ENCODE data around the gene TMEM178B. TPM values are rescaled to one million over a fixed set of nuclear protein-coding genes. Genes with fewer than 3 reads are reported as not detected.
A peak's percentile ranks its signal among the peaks of the same experiment; 100 is the strongest.

Gene TMEM178B
- total and polyA plus RNA-seq, 3 experiments from 2014 or later: 0.02 to 1.1 (median 0.97) TPM

DNA sequence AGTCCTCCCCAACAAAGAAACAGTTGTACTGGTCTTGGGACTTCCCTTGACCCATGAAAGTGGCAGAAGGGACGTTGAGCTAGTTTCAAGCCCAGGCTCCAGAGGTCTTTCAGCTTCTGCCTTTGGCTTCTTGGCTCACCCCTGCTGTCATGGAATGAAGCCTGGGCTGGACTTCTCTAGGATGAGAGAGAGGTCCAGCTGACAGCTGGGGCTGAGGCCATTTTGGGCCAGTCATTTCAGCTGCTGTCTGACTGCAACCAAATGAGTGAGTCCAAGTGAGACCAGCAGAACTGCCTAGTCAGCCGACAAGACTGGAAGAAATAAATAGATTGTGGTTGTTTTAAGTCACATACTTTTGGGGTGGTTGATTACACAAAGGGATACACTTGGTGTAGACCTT, 76.6 kb downstream of the TMEM178B start:
- no peaks in the 10 kb centered on the region for H3K4me1 Mint-ChIP-seq
- POLR2A ChIA-PET: no interaction called here
- H3K9me3 Mint-ChIP-seq: no peaks in the 10 kb centered on the region
- H3K4me3 Mint-ChIP-seq: no peak overlapping the region
- Histone ChIP-seq H3K4me1 (ENCODE audit: insufficient read depth, low read length) (no peaks in the 10 kb centered on the region), H3K27ac (ENCODE audit: low read depth, low read length) (no peak overlapping the region), H3K9me3 (ENCODE audit: low read length) (no peaks in the 10 kb centered on the region), H3K4me3 (ENCODE audit: low read length) (no peak overlapping the region), H3K27me3 (ENCODE audit: insufficient read depth, low read length, poor library complexity, severe bottlenecking) (no peaks in the 10 kb centered on the region), H3K36me3 (ENCODE audit: insufficient read depth, low read length) (no peaks in the 10 kb centered on the region)
- CTCF ChIA-PET: no interaction called here
- DNase-seq: no peak
- H3K27ac Mint-ChIP-seq: no peak overlapping the region
- H3K27me3 Mint-ChIP-seq: no peaks in the 10 kb centered on the region
- H3K36me3 Mint-ChIP-seq: no peaks in the 10 kb centered on the region

- no peak for DNase-seq
- ChIA-PET POLR2A (no interaction called here), CTCF (no interaction called here)
- H3K36me3 ChIP-seq (ENCODE audit: insufficient read depth, low read length): no peaks in the 10 kb centered on the region
- Mint-ChIP-seq H3K9me3 (no peaks in the 10 kb centered on the region), H3K4me1 (no peaks in the 10 kb centered on the region), H3K27ac (no peak overlapping the region), H3K36me3 (no peaks in the 10 kb centered on the region), H3K4me3 (no peak overlapping the region), H3K27me3 (no peaks in the 10 kb centered on the region)
- no peak overlapping the region for H3K4me3 ChIP-seq (ENCODE audit: low read length)
- H3K27me3 ChIP-seq (ENCODE audit: insufficient read depth, low read length, poor library complexity, severe bottlenecking): no peaks in the 10 kb centered on the region
- H3K27ac ChIP-seq (ENCODE audit: low read depth, low read length): no peak overlapping the region
- H3K9me3 ChIP-seq (ENCODE audit: low read length): no peaks in the 10 kb centered on the region
- no peaks in the 10 kb centered on the region for H3K4me1 ChIP-seq (ENCODE audit: insufficient read depth, low read length)
Measured at GRCh38 chr7:141151746-141152145, 77.9 kb downstream of the TMEM178B start.

- Mint-ChIP-seq H3K27me3 (peaks cover 0 to 7% of the 10 kb centered on the region in 2 donors), H3K27ac (no peak overlapping the region), H3K4me3 (no peak overlapping the region), H3K4me1 (no peaks in the 10 kb centered on the region), H3K9me3 (no peaks in the 10 kb centered on the region), H3K36me3 (no peaks in the 10 kb centered on the region)
- Histone ChIP-seq H3K4me3 (ENCODE audit: low read length) (no peak overlapping the region), H3K27me3 (ENCODE audit: insufficient read depth, low read length, poor library complexity, severe bottlenecking) (no peaks in the 10 kb centered on the region), H3K9me3 (ENCODE audit: low read length) (no peaks in the 10 kb centered on the region), H3K4me1 (ENCODE audit: insufficient read depth, low read length) (no peaks in the 10 kb centered on the region), H3K27ac (ENCODE audit: low read depth, low read length) (no peak overlapping the region), H3K36me3 (ENCODE audit: insufficient read depth, low read length) (no peaks in the 10 kb centered on the region)
- CTCF ChIA-PET: no interaction called here
- DNase-seq: no peak
- POLR2A ChIA-PET: no interaction called here
Measured at GRCh38 chr7:141153231-141153630, 79.4 kb downstream of the TMEM178B start.

DNA sequence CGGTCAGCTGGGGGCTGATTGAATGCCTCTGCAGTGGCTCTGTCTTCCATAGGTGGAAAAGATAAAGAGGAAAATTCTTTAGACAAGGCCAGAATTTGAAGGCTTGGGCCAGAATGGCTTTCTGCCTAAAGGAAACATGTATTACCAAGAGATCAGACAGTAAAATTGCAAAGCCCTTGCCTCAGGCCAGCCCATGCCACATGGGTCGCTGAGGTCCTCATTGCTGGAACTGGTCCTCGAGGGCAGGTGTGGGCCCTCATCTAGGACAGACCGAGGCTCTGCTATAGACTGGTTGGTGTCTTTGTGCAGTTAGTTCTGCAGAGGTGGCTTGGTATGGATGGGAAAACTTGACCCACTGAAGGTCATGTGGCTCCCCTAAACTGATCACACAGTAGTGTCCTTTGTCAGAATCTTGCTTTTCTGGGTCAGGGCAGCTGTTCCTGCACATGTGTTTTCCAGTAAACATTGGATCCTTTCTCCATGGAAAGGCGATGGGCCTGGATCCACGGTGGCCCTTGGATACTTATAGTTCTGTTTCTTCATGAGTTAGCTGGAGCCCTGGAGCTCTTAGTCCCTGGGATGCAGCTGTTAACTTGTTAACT, 80.4 kb downstream of the TMEM178B start:
- Mint-ChIP-seq H3K27ac (no peak overlapping the region), H3K4me1 (no peaks in the 10 kb centered on the region), H3K4me3 (no peak overlapping the region), H3K9me3 (no peaks in the 10 kb centered on the region), H3K36me3 (no peaks in the 10 kb centered on the region), H3K27me3 (peaks cover 0 to 7% of the 10 kb centered on the region in 2 donors)
- POLR2A ChIA-PET: no interaction called here
- DNase-seq: no peak
- Histone ChIP-seq H3K4me3 (ENCODE audit: low read length) (no peak overlapping the region), H3K27ac (ENCODE audit: low read depth, low read length) (no peak overlapping the region), H3K27me3 (ENCODE audit: insufficient read depth, low read length, poor library complexity, severe bottlenecking) (no peaks in the 10 kb centered on the region), H3K4me1 (ENCODE audit: insufficient read depth, low read length) (no peaks in the 10 kb centered on the region), H3K9me3 (ENCODE audit: low read length) (no peaks in the 10 kb centered on the region), H3K36me3 (ENCODE audit: insufficient read depth, low read length) (no peaks in the 10 kb centered on the region)
- CTCF ChIA-PET: interaction anchor here (0.6 to 1.1 kb wide), 2 partner anchors 9 to 28 kb away, joined by 3 read pairs; no protein-coding TSS in a partner anchor

- no peak overlapping the region for H3K4me3 ChIP-seq (ENCODE audit: low read length)
- no peaks in the 10 kb centered on the region for H3K4me1 ChIP-seq (ENCODE audit: insufficient read depth, low read length)
- Mint-ChIP-seq H3K4me1 (no peaks in the 10 kb centered on the region), H3K27ac (no peak overlapping the region), H3K27me3 (peaks cover 7 to 10% of the 10 kb centered on the region in 2 donors), H3K9me3 (no peaks in the 10 kb centered on the region), H3K4me3 (no peak overlapping the region), H3K36me3 (no peaks in the 10 kb centered on the region)
- no peaks in the 10 kb centered on the region for H3K36me3 ChIP-seq (ENCODE audit: insufficient read depth, low read length)
- ChIA-PET POLR2A (no interaction called here), CTCF (no interaction called here)
- no peak overlapping the region for H3K27ac ChIP-seq (ENCODE audit: low read depth, low read length)
- H3K9me3 ChIP-seq (ENCODE audit: low read length): no peaks in the 10 kb centered on the region
- no peaks in the 10 kb centered on the region for H3K27me3 ChIP-seq (ENCODE audit: insufficient read depth, low read length, poor library complexity, severe bottlenecking)
- DNase-seq: no peak
Measured at GRCh38 chr7:141156407-141156806, 82.5 kb downstream of the TMEM178B start.

DNA sequence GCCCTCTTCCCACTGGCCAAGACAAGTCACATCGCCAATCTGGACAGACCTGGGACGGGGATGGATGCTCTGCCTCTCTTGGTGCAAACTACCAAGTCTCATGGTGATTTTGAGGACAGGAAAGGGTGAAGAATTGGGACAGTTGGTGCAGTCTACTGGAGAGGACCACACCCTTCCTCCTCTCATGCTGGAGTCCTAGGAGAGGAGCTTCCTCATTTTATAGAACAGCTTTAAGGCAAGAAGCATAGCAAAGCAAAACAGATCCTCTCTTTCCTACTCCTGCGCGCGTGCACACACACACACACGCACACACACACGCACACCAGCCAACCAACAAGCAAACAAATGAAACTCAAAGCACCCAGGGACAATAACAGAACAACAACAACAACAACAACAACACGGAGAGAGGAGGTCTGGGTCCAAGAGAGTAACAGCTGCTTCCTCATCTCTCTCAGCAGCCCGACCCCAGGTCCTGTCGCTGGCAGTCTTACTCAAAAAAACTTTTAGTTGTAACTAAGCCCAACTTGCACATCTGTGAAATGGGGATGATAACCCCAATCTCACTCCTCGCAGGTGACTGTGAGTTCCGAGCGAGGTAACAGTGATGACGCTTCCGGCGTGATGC, 83.4 kb downstream of the TMEM178B start:
- peaks cover 7 to 16% of the 10 kb centered on the region in 2 donors for H3K27me3 Mint-ChIP-seq
- H3K4me1 ChIP-seq (ENCODE audit: insufficient read depth, low read length): no peaks in the 10 kb centered on the region
- H3K27me3 ChIP-seq (ENCODE audit: insufficient read depth, low read length, poor library complexity, severe bottlenecking): no peaks in the 10 kb centered on the region
- ChIA-PET POLR2A (no interaction called here), CTCF (no interaction called here)
- H3K4me1 Mint-ChIP-seq: no peaks in the 10 kb centered on the region
- no peaks in the 10 kb centered on the region for H3K9me3 Mint-ChIP-seq
- H3K27ac ChIP-seq (ENCODE audit: low read depth, low read length): no peak overlapping the region
- H3K36me3 ChIP-seq (ENCODE audit: insufficient read depth, low read length): no peaks in the 10 kb centered on the region
- no peaks in the 10 kb centered on the region for H3K9me3 ChIP-seq (ENCODE audit: low read length)
- no peak for DNase-seq
- no peak overlapping the region for H3K4me3 Mint-ChIP-seq
- H3K27ac Mint-ChIP-seq: no peak overlapping the region
- H3K36me3 Mint-ChIP-seq: no peaks in the 10 kb centered on the region
- no peak overlapping the region for H3K4me3 ChIP-seq (ENCODE audit: low read length)

GRCh38 chr7:141158561-141158960, 84.7 kb downstream of the TMEM178B start:
- no peak overlapping the region for H3K27ac Mint-ChIP-seq
- H3K4me1 Mint-ChIP-seq: no peaks in the 10 kb centered on the region
- peaks cover 7 to 18% of the 10 kb centered on the region in 2 donors for H3K27me3 Mint-ChIP-seq
- no peaks in the 10 kb centered on the region for H3K36me3 Mint-ChIP-seq
- ChIA-PET CTCF (no interaction called here), POLR2A (no interaction called here)
- no peak overlapping the region for H3K27ac ChIP-seq (ENCODE audit: low read depth, low read length)
- no peak for DNase-seq
- no peak overlapping the region for H3K4me3 Mint-ChIP-seq
- H3K4me1 ChIP-seq (ENCODE audit: insufficient read depth, low read length): no peaks in the 10 kb centered on the region
- H3K27me3 ChIP-seq (ENCODE audit: insufficient read depth, low read length, poor library complexity, severe bottlenecking): no peaks in the 10 kb centered on the region
- no peaks in the 10 kb centered on the region for H3K9me3 ChIP-seq (ENCODE audit: low read length)
- H3K9me3 Mint-ChIP-seq: peaks cover 0 to 2% (median 0%) of the 10 kb centered on the region in 5 donors
- H3K36me3 ChIP-seq (ENCODE audit: insufficient read depth, low read length): no peaks in the 10 kb centered on the region
- no peak overlapping the region for H3K4me3 ChIP-seq (ENCODE audit: low read length)

GRCh38 chr7:141160246-141160860, 86.5 kb downstream of the TMEM178B start:
- Mint-ChIP-seq H3K4me3 (no peak overlapping the region), H3K36me3 (no peaks in the 10 kb centered on the region), H3K4me1 (no peaks in the 10 kb centered on the region), H3K27me3 (peaks cover 7 to 21% of the 10 kb centered on the region in 2 donors), H3K9me3 (peaks cover 0 to 2% (median 0%) of the 10 kb centered on the region in 5 donors), H3K27ac (peak overlapping the region in 1 of 8 donors; percentile 31)
- ChIA-PET POLR2A (no interaction called here), CTCF (no interaction called here)
- no peak overlapping the region for H3K4me3 ChIP-seq (ENCODE audit: low read length)
- no peak for DNase-seq
- H3K9me3 ChIP-seq (ENCODE audit: low read length): no peaks in the 10 kb centered on the region
- H3K27ac ChIP-seq (ENCODE audit: low read depth, low read length): no peak overlapping the region
- no peaks in the 10 kb centered on the region for H3K36me3 ChIP-seq (ENCODE audit: insufficient read depth, low read length)
- no peaks in the 10 kb centered on the region for H3K27me3 ChIP-seq (ENCODE audit: insufficient read depth, low read length, poor library complexity, severe bottlenecking)
- H3K4me1 ChIP-seq (ENCODE audit: insufficient read depth, low read length): no peaks in the 10 kb centered on the region
